ENCODE measurements around the gene GALNT1. TPM values are rescaled to one million over a fixed set of nuclear protein-coding genes. Genes with fewer than 3 reads are reported as not detected.
"Not testable (repeated sequence)": the region's sequence is repeated elsewhere in the genome, so short reads cannot be mapped to it uniquely, and the experiment has no call there.

The GALNT1 gene
- total and polyA plus RNA-seq, 7 donors, result 23.7 to 70.3 (median 52.3) TPM

DNA sequence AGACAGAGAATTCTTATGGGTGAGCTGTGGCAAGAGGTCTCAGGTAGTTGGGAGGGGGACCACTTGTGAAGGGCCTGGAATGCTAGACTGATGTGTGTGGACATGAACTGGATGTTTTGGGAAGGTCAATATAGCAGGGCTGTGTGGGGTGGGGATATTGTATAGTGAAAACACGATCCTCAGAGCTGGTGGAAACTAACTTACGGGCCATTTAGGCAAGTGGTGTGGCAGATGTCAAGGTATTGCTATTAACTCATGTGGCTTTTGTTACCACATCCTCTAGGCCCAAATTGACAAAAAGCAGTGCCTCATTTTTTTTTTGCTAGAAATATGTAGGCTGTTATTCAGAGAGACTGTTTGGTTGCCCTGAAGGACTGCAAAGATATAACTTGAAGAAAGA is 8.0 kb upstream of the GALNT1 start:
- Histone ChIP-seq H3K4me1 (peaks cover 10% of the 10 kb centered on the region), H3K27ac (peak overlapping the region; percentile 61), H3K9me3 (no peaks in the 10 kb centered on the region), H3K36me3 (ENCODE audit: insufficient read depth in 1 of 2, low read depth in 1 of 2) (no peaks in the 10 kb centered on the region), H3K27me3 (ENCODE audit: insufficient read depth in 3 of 3, low read length in 2 of 3) (no peaks in the 10 kb centered on the region), H3K4me3 (no peak overlapping the region)
- WGBS, 3 donors, result 88 to 94% (median 92%) methylated on average over 2 of the region's 2 CpGs
- intact Hi-C loops (cut with DNase I), result loop anchor here in 1 of 2 donors (2.0 kb wide), 1 partner anchor 75 kb away; no protein-coding TSS in a partner anchor
- TF ChIP-seq, protein P1, sequence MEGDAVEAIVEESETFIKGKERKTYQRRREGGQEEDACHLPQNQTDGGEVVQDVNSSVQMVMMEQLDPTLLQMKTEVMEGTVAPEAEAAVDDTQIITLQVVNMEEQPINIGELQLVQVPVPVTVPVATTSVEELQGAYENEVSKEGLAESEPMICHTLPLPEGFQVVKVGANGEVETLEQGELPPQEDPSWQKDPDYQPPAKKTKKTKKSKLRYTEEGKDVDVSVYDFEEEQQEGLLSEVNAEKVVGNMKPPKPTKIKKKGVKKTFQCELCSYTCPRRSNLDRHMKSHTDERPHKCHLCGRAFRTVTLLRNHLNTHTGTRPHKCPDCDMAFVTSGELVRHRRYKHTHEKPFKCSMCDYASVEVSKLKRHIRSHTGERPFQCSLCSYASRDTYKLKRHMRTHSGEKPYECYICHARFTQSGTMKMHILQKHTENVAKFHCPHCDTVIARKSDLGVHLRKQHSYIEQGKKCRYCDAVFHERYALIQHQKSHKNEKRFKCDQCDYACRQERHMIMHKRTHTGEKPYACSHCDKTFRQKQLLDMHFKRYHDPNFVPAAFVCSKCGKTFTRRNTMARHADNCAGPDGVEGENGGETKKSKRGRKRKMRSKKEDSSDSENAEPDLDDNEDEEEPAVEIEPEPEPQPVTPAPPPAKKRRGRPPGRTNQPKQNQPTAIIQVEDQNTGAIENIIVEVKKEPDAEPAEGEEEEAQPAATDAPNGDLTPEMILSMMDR (IDR thresholded peaks at IDR 0.05), result no peak
- DNase-seq (no peak), ATAC-seq (no peak)

DNA sequence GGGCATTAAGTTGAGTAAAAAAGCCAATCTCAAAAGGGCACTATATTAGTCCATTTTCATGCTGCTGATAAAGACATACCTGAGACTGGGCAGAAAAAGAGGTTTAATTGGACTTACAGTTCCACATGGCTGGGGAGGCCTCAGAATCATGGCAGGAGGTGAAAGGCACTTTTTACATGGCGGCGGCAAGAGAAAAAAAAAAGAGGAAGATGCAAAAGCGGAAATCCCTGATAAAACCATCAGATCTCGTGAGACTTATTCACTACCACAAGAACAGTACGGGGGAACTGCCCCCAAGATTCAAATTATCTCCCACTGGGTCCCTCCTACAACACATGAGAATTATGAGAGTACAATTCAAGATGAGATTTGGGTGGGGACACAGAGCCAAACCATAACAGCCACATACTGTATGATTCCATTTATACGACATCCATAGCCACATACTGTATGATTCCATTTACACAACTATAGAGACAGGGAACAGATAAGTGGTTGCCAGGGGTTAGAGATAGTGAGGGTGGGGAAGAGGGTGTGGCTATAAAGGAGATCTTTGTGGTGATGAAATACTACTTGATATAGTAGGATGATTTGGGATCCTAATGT is 5.2 kb upstream of the GALNT1 start:
- H3K4me3 ChIP-seq; ATAC-seq; H3K27ac ChIP-seq; H3K4me1 ChIP-seq; H3K27me3 ChIP-seq (ENCODE audit: insufficient read depth in 3 of 3, low read length in 2 of 3); H3K9me3 ChIP-seq; H3K36me3 ChIP-seq (ENCODE audit: insufficient read depth in 1 of 2, low read depth in 1 of 2); DNase-seq: not testable (repeated sequence)
- intact Hi-C loops (cut with DNase I), result loop anchor here in 1 of 2 donors (5.0 kb wide), 1 partner anchor 64 kb away; no protein-coding TSS in a partner anchor
- WGBS, 3 donors, result 98 to 99% (median 98%) methylated on average over 6 of the region's 6 CpGs

DNA sequence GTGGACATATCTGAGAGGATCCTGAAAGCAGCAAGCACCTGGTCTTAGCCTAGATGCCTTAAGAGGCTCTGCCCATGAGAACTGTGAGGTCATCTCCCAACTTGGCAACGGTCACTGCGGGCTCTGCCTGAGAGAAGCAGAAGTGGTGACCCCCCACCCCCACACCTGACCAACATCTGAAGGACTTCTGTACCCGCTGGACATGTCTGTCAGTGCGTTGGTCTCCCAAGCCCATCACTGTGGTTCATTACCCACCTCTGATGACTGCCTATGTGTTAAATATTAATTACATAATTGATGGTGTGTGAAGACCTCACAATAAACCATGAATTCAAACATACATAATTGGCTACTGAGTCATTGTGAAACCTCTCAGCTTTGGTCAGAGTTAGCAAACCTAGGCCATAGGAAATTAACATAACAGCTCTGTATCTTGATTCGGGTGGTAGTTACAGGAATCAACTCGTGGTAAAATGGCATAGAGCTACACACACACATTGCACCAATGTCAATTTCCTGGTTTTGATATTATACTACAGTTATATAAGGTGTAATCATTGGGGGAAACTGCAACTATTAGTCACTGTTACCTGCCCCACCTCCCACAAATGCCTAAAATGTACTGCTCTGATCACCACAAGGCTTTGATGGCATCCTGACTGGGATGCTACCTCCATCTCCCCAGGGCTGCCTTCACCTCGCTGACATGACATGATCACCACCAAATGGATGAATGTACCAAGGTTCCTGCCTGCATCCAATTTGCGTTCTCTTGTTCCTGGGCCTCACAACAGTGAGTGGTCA is 4.3 kb upstream of the GALNT1 start:
- no peak for ATAC-seq
- intact Hi-C loops (cut with DNase I), result loop anchor here in 1 of 2 donors (5.0 kb wide), 1 partner anchor 65 kb away; no protein-coding TSS in a partner anchor

DNA sequence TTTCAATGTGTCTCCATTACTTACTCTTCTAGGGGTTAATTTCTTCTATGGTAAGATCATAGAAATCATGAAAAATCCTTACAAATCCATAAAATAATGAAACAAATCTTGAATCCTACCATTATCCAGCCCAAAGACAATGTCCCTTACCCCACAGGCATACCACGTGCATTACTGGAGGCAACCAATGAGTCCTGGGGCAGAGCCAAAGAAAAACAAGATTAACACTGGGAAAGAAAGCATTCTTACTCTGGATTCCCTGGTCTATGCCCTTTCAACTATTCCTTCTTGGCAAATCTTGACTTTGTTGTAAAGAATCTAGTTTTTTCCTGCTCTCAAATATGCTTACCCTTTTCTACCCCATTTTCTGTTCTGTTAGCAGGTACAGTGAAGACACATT is 3.1 kb upstream of the GALNT1 start:
- WGBS, 3 donors, result 39 to 81% (median 40%) methylated on average over 1 of the region's 1 CpG
- H3K27me3 ChIP-seq (ENCODE audit: insufficient read depth in 3 of 3, low read length in 2 of 3), result no peaks in the 10 kb centered on the region

More for the DNA sequence above, 4.3 kb upstream of the GALNT1 start:
- no peak for DNase-seq
- Histone ChIP-seq H3K4me3 (no peak overlapping the region), H3K27ac (no peak overlapping the region), H3K36me3 (ENCODE audit: insufficient read depth in 1 of 2, low read depth in 1 of 2) (no peaks in the 10 kb centered on the region), H3K27me3 (ENCODE audit: insufficient read depth in 3 of 3, low read length in 2 of 3) (no peaks in the 10 kb centered on the region), H3K4me1 (peaks cover 7% of the 10 kb centered on the region), H3K9me3 (no peaks in the 10 kb centered on the region)
- 91 to 94% (median 92%) methylated on average over 8 of the region's 8 CpGs for WGBS, 3 donors
- TF ChIP-seq, protein P1 (IDR thresholded peaks at IDR 0.05), result no peak

More for the DNA sequence above, 3.1 kb upstream of the GALNT1 start:
- no peaks in the 10 kb centered on the region for H3K36me3 ChIP-seq (ENCODE audit: insufficient read depth in 1 of 2, low read depth in 1 of 2)
- no peak overlapping the region for H3K4me3 ChIP-seq
- peaks cover 11% of the 10 kb centered on the region for H3K4me1 ChIP-seq
- intact Hi-C loops (cut with DNase I), result loop anchor here in 1 of 2 donors (5.0 kb wide), 1 partner anchor 66 kb away; no protein-coding TSS in a partner anchor
- DNase-seq (no peak), ATAC-seq (no peak)
- TF ChIP-seq, protein P1 (IDR thresholded peaks at IDR 0.05), result no peak
- no peaks in the 10 kb centered on the region for H3K9me3 ChIP-seq
- H3K27ac ChIP-seq, result no peak overlapping the region

Data from psoas muscle (tissue), 8 donors.